ENCODE results near the gene KLHL4.
"Not testable (repeated sequence)": the region's sequence is repeated elsewhere in the genome, so short reads cannot be mapped to it uniquely, and the experiment has no call there.

The KLHL4 gene

GRCh38 chrX:87664381-87664780 is 146.8 kb downstream of the KLHL4 start:
- DNase-seq, result no peak

GRCh38 chrX:87679849-87680248 is 162.2 kb downstream of the KLHL4 start:
- DNase-seq, result no peak

- DNase-seq, result no peak
These were observed 170.1 kb downstream of the KLHL4 start for GRCh38 chrX:87687703-87688102.

GRCh38 chrX:87688113-87688748 is 170.6 kb downstream of the KLHL4 start:
- DNase-seq, result not testable (repeated sequence)

GRCh38 chrX:87689218-87689617 is 171.6 kb downstream of the KLHL4 start:
- not testable (repeated sequence) for DNase-seq

- DNase-seq, result no peak
These were observed 175.6 kb downstream of the KLHL4 start for GRCh38 chrX:87693204-87693603.

- no peak for DNase-seq
These were observed 179.8 kb downstream of the KLHL4 start for GRCh38 chrX:87697409-87697808.

GRCh38 chrX:87702795-87703194 is 185.2 kb downstream of the KLHL4 start:
- DNase-seq, result no peak

GRCh38 chrX:87703469-87703868 is 185.9 kb downstream of the KLHL4 start:
- DNase-seq, result not testable (repeated sequence)

GRCh38 chrX:87706134-87706533 is 188.5 kb downstream of the KLHL4 start:
- DNase-seq, result no peak

- DNase-seq, result no peak
These were observed 193.0 kb downstream of the KLHL4 start for GRCh38 chrX:87710580-87710979.
